Liver (tissue), 3 donors: ENCODE data around the gene TREX2.

ENCODE experiments used
- SP1 ChIP-seq: IDR thresholded peaks from 2 replicates; pipeline ENCODE4 v1.6.1; 2018; ENCODE audit warnings: antibody characterized with exemption, mild to moderate bottlenecking
- TF ChIP-seq, protein P1 (sequence below): fragments of 150-350 bp; IDR thresholded peaks from 2 replicates; pipeline ENCODE4 v1.5.1; 2017; ENCODE audit warnings: improper control_type of control experiment, low read depth, low read length; ENCODE audit not compliant: missing input control
- TF ChIP-seq, protein P2 (sequence below): IDR thresholded peaks from 2 replicates; pipeline ENCODE4 v1.6.1; 2016; ENCODE audit warnings: antibody characterized with exemption
- TF ChIP-seq, protein P3 (sequence below): IDR thresholded peaks from 2 replicates; pipeline ENCODE4 v1.6.1; 2016; ENCODE audit warnings: antibody characterized with exemption
- donor health status: healthy.
- donor health status: healthy.

DNA sequence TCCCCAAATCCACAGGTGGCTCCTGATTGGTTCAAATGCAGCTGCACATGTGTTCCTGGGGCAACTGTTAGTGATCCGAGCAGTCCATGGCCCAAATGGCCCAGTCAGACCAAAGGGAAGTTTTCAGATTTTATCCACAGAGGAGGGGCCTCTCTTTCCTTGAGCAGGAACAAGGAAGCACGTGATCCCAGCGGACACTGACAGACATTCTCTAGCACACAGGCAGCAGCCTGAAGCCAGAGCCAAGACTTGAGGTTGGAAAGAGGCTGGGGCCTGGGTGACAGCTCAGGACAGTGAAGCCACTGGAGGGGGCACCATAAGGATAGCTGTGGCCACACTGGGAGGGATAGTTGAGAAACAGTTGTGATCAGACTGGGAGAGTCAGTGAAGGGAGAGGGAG lies 38.1 kb downstream of the TREX2 start:
- no peak for TF ChIP-seq SP1
- TF ChIP-seq, protein P1, sequence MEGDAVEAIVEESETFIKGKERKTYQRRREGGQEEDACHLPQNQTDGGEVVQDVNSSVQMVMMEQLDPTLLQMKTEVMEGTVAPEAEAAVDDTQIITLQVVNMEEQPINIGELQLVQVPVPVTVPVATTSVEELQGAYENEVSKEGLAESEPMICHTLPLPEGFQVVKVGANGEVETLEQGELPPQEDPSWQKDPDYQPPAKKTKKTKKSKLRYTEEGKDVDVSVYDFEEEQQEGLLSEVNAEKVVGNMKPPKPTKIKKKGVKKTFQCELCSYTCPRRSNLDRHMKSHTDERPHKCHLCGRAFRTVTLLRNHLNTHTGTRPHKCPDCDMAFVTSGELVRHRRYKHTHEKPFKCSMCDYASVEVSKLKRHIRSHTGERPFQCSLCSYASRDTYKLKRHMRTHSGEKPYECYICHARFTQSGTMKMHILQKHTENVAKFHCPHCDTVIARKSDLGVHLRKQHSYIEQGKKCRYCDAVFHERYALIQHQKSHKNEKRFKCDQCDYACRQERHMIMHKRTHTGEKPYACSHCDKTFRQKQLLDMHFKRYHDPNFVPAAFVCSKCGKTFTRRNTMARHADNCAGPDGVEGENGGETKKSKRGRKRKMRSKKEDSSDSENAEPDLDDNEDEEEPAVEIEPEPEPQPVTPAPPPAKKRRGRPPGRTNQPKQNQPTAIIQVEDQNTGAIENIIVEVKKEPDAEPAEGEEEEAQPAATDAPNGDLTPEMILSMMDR, result no peak
- TF ChIP-seq, protein P2, sequence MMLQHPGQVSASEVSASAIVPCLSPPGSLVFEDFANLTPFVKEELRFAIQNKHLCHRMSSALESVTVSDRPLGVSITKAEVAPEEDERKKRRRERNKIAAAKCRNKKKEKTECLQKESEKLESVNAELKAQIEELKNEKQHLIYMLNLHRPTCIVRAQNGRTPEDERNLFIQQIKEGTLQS, result no peak
- TF ChIP-seq, protein P3, sequence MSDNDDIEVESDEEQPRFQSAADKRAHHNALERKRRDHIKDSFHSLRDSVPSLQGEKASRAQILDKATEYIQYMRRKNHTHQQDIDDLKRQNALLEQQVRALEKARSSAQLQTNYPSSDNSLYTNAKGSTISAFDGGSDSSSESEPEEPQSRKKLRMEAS, result no peak
